ENCODE results near the gene C21orf58. TPM values are rescaled to one million over a fixed set of nuclear protein-coding genes. Genes with fewer than 3 reads are reported as not detected.

C21orf58 gene
- total RNA-seq, 1 experiment from 2014 or later = 2.4 TPM

DNA sequence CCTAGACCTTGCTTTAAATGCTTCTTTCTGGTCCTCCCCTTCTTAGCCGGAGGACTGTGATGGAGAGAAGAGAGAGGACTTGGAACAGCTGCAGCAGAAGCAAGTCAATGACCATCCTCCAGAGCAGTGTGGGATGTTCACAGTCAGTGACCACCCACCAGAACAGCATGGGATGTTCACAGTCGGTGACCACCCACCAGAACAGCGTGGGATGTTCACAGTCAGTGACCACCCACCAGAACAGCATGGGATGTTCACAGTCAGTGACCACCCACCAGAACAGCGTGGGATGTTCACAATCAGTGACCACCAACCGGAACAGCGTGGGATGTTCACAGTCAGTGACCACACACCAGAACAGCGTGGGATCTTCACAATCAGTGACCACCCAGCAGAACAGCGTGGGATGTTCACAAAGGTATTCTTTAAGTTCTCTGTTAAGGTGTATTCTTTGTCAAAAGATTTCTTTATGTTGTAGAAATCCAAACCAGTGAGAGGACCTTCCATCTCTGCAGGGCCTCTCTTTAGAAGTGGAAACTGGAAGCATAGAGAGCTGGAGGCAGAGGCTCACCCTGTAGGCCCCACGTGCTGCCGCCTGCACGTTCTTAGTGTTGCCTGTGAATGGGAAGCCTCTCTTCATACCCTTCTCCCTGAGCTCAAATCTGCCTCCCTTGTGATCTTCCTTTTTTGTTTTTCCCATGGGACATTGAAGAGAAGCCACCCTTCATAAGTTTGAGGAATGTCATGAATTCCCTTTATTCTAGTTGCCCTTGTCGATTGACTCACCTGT is 10.9 kb upstream of the C21orf58 start:
- DNase-seq (ENCODE audit: low read depth, low spot score) = no peak
- in situ Hi-C loops (cut with HindIII; ENCODE audit: low pct_unique_long_range_greater_than_20kb, low sequenced_read_pairs) = no loop called here

DNA sequence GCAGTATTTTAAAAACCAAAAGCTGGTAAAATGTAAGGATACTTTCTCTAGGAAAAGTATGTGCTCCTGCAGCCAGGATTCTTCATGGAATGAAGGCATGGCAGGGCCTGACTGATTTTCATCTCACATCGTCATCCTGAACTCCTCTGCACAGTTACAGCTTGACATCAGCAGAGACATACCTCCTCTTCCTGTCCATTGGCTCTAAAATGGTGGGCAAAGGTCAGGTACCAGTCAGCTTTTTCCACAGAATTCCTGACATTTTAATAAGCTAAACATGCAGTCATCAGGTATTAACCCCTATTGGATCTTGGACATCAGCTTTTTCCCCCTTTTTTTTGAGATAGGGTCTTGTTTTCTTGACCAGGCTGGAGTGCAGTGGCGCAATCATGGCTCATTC is 6.1 kb upstream of the C21orf58 start:
- in situ Hi-C loops (cut with HindIII; ENCODE audit: low pct_unique_long_range_greater_than_20kb, low sequenced_read_pairs) = no loop called here

GRCh38 chr21:46328151-46328550 is 4.5 kb upstream of the C21orf58 start:
- no peak for DNase-seq (ENCODE audit: low read depth, low spot score)

More for the DNA sequence above, 6.1 kb upstream of the C21orf58 start:
- DNase-seq (ENCODE audit: low read depth, low spot score) = no peak

DNA sequence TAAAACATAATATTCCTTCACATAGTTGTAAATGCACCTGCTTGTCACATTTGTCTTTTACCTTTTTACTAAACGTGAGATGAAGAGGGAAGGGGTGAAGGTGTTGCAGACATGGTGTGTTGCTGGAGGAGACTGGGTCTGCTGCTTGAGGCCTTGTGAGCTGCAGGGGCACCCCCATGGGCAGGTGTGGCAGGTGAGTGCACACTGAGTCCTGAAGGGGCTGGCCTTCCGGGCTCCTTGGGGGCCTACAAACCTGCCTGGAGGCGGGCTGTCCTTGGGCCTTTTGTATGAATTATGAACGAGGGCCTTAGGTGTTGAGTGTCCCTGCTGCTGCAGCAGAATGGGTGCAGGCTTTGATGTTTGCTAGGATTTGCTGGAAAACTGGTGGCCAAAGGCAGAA is 4.0 kb upstream of the C21orf58 start:
- in situ Hi-C loops (cut with HindIII; ENCODE audit: low pct_unique_long_range_greater_than_20kb, low sequenced_read_pairs) = no loop called here
- no peak for DNase-seq (ENCODE audit: low read depth, low spot score)

More at GRCh38 chr21:46328151-46328550, 4.5 kb upstream of the C21orf58 start:
- in situ Hi-C loops (cut with HindIII; ENCODE audit: low pct_unique_long_range_greater_than_20kb, low sequenced_read_pairs) = no loop called here

DNA sequence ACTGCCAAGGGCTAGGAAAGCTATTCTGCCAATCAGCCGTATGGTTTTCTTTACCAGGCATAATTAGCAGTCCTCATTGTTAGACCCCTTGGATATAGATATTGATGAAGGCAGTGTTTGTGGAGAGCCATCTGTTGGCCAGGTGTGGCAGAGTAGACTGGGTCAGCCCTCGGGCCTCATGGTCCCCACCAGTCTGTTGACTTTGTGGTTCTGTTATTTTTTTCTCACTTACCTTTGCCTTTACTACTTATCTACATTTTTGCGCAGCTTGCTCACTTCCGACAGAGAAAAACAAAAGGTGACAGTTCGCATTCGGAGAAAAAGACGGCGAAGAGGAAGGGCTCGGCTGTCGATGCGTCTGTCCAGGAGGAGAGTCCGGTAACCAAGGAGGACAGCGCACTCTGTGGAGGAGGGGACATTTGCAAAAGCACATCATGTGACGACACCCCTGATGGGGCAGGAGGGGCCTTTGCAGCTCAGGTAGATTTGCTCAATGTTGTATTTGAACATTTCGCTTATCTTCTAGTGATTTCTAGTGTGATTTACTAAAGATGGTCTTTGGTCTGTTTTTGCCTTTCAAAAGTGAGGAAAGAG is 2.5 kb upstream of the C21orf58 start:
- in situ Hi-C loops (cut with HindIII; ENCODE audit: low pct_unique_long_range_greater_than_20kb, low sequenced_read_pairs) = no loop called here
- no peak for DNase-seq (ENCODE audit: low read depth, low spot score)

DNA sequence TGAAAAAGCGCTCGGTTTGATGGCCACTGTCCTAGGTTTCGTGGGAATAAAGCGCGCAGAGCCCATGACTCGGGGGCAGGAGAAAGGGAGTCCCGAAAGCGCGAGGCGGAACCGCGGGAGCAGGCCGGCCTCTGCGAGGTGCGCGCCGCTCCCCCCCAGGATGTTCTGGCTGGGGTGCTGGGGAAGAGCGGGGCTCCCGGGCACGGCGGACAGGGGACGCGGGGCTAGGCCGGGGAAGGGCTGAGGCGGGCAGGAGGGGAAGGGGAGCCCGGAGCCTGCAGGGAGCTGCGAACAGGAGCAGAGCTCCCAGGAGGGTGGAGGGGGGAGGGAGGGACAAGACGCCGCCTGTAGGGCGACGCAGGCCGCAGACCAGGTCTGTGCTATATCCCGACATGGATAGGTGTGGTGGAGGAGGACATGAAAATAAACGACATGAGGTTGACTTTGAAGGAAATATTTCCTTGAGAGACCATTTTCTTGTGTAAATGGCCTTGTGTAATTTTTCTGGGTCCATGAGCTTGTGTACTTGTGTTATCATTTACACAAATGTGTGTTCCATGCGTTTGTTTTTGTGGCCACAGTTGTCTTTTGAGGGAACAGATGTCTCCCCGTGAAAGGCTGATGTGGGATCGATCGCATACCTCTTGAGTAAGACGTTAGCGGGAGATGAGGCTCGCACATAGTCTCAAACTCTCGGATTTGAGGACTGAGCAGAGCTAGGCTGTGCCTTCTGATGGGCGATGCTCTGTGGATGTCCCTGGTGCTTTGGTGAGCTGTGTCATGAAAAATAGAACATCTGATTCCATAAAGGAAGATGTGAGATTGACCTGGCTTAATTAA is 1.6 kb upstream of the C21orf58 start:
- in situ Hi-C loops (cut with HindIII; ENCODE audit: low pct_unique_long_range_greater_than_20kb, low sequenced_read_pairs) = no loop called here
- peak; percentile 49 for DNase-seq (ENCODE audit: low read depth, low spot score)

GRCh38 chr21:46324390-46325072 is 861 bp upstream of the C21orf58 start:
- in situ Hi-C loops (cut with HindIII; ENCODE audit: low pct_unique_long_range_greater_than_20kb, low sequenced_read_pairs) = no loop called here
- peak; percentile 72 for DNase-seq (ENCODE audit: low read depth, low spot score)

GRCh38 chr21:46323227-46323709 is 402 bp downstream of the C21orf58 start:
- in situ Hi-C loops (cut with HindIII; ENCODE audit: low pct_unique_long_range_greater_than_20kb, low sequenced_read_pairs) = no loop called here
- DNase-seq (ENCODE audit: low read depth, low spot score) = no peak

- no peak for DNase-seq (ENCODE audit: low read depth, low spot score)
- in situ Hi-C loops (cut with HindIII; ENCODE audit: low pct_unique_long_range_greater_than_20kb, low sequenced_read_pairs) = no loop called here
Measured at GRCh38 chr21:46322351-46323226, 1.1 kb downstream of the C21orf58 start.

- no peak for DNase-seq (ENCODE audit: low read depth, low spot score)
- in situ Hi-C loops (cut with HindIII; ENCODE audit: low pct_unique_long_range_greater_than_20kb, low sequenced_read_pairs) = no loop called here
Measured at GRCh38 chr21:46320331-46320801, 3.3 kb downstream of the C21orf58 start.

GRCh38 chr21:46319186-46319585 is 4.5 kb downstream of the C21orf58 start:
- no peak for DNase-seq (ENCODE audit: low read depth, low spot score)
- in situ Hi-C loops (cut with HindIII; ENCODE audit: low pct_unique_long_range_greater_than_20kb, low sequenced_read_pairs) = no loop called here

GRCh38 chr21:46318464-46318845 is 5.2 kb downstream of the C21orf58 start:
- no peak for DNase-seq (ENCODE audit: low read depth, low spot score)
- in situ Hi-C loops (cut with HindIII; ENCODE audit: low pct_unique_long_range_greater_than_20kb, low sequenced_read_pairs) = no loop called here

DNA sequence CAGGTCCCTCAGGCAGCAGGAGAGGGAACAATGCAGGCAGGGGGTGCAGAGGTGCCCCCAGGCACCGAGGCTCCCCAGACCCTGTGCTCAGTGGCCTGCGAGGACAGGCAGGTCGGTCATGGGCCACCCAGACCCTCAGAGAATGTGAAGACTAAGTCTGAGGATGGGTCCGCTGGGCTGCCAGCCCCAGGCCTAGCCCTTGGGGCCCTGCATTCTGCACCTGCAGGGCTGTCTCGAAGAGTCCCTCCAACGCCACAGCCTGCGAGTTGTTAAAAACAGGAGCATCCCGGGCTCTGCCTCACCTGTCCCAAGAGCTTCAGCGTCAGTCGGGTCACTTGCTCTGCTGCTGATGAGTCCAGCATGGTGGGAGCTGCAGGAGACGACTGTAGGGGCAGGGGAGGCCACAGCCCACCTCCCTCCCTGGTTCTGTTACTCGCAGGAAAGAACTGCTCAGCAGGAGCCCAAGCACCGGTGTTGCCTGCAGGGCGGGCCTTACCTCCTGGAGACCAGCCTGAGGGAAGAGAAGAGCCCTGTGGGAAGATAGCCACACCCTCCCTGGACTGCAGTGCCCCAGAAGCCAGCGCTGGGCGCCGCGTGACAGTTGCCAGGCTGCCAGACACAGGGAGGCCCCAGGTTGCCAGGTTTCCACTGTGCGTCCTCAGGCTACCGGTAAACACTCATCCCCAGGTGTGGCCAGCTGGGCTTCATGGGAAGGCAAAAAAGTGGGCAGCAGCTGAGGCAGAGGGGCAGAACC is 5.8 kb downstream of the C21orf58 start:
- no peak for DNase-seq (ENCODE audit: low read depth, low spot score)
- in situ Hi-C loops (cut with HindIII; ENCODE audit: low pct_unique_long_range_greater_than_20kb, low sequenced_read_pairs) = no loop called here

- in situ Hi-C loops (cut with HindIII; ENCODE audit: low pct_unique_long_range_greater_than_20kb, low sequenced_read_pairs) = no loop called here
- DNase-seq (ENCODE audit: low read depth, low spot score) = no peak
Measured at GRCh38 chr21:46316708-46317324, 6.9 kb downstream of the C21orf58 start.

DNA sequence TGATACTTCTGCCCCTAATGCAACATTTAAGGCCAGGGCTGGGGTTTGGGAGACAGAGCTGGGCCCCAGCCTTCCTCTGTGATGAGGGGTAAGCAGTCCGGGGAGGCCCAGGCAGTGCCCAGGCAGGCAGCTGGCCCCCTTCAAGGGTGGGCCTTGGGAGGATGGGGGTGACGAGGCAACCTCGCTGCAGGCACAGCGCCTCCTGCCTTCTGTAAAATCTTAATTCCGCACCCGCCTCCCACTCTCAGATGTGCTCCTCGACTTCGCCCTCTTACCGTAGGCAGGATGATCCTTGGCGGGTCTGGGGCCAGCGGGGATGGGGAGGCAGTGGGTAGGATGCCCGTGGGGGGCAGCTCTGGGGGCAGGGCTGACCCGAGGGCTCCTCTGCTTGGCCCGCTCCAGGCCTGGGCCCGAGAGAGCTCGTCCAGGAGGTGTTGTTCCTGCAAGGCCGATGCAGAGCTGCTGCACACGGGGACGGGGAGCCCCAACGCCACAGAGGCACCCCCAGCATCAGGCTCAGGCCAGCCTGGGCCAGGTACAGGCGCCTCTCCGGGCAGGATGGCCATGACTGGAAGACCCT is 9.1 kb downstream of the C21orf58 start:
- DNase-seq (ENCODE audit: low read depth, low spot score) = no peak
- in situ Hi-C loops (cut with HindIII; ENCODE audit: low pct_unique_long_range_greater_than_20kb, low sequenced_read_pairs) = no loop called here

All from SK-MEL-5 (cell line).